Liver (tissue), 9 donors: ENCODE results near the gene ERH. TPM values are rescaled to one million over a fixed set of nuclear protein-coding genes. Genes with fewer than 3 reads are reported as not detected.

Source experiments
- DNase-seq: peaks from one replicate; pipeline ENCODE4 v3.0.0-alpha.2; 2017; ENCODE audit warnings: low spot score
- H3K27ac ChIP-seq, 2 donors: one replicate each; pipeline ENCODE4 v1.7.0; 2013; ENCODE audit warnings: inconsistent platforms in 2 of 2, low read length in 2 of 2, control low read depth in 1 of 2, low read depth in 1 of 2, mild to moderate bottlenecking in 1 of 2
- H3K27me3 ChIP-seq, 4 donors: one replicate each; pipeline versions ENCODE4 v1.6.1 to v1.7.0; 2013; ENCODE audit warnings: low read length in 3 of 4, inconsistent platforms in 1 of 4, mild to moderate bottlenecking in 1 of 4, moderate library complexity in 1 of 4; ENCODE audit not compliant: control insufficient read depth in 4 of 4, insufficient read depth in 4 of 4
- H3K36me3 ChIP-seq, 4 donors: one replicate each; pipeline versions ENCODE4 v1.6.1 to v1.7.0; 2013; ENCODE audit warnings: low read length in 3 of 4, mild to moderate bottlenecking in 3 of 4, low read depth in 1 of 4, moderate library complexity in 1 of 4; ENCODE audit not compliant: control insufficient read depth in 4 of 4, insufficient read depth in 3 of 4
- H3K4me1 ChIP-seq, 4 donors: one replicate each; pipeline versions ENCODE4 v1.6.1 to v1.7.0; 2013; ENCODE audit warnings: low read length in 3 of 4, mild to moderate bottlenecking in 3 of 4, moderate library complexity in 1 of 4; ENCODE audit not compliant: control insufficient read depth in 4 of 4, insufficient read depth in 4 of 4
- H3K4me3 ChIP-seq, 3 donors: one replicate each; pipeline versions ENCODE4 v1.6.1 to v1.7.0; 2013; ENCODE audit warnings: low read length in 3 of 3, control low read depth in 1 of 3, low read depth in 1 of 3, mild to moderate bottlenecking in 1 of 3
- H3K9ac ChIP-seq, 2 donors: one replicate each; pipeline ENCODE4 v1.7.0; 2013; ENCODE audit warnings: low read length in 2 of 2, mild to moderate bottlenecking in 2 of 2, moderate library complexity in 2 of 2, control low read depth in 1 of 2, low read depth in 1 of 2
- H3K9me3 ChIP-seq, 4 donors: one replicate each; pipeline versions ENCODE4 v1.6.1 to v1.7.0; 2013; ENCODE audit warnings: low read length in 3 of 4; ENCODE audit not compliant: control insufficient read depth in 4 of 4
- EGR1 ChIP-seq, 2 donors: IDR thresholded peaks; 2 replicates each; pipeline ENCODE4 v1.6.1; 2016 to 2018; ENCODE audit warnings: antibody characterized with exemption in 2 of 2, low read depth in 2 of 2
- FOXA2 ChIP-seq: IDR thresholded peaks from 2 replicates; pipeline ENCODE4 v1.6.1; 2016; ENCODE audit warnings: antibody characterized with exemption
- GABPA ChIP-seq, 2 donors: IDR thresholded peaks in 1 of 2; conservative IDR thresholded peaks in 1 of 2; 2 replicates each; pipeline ENCODE4 v1.6.1; 2016; ENCODE audit warnings: antibody characterized with exemption in 2 of 2, mild to moderate bottlenecking in 1 of 2, moderate library complexity in 1 of 2
- HNF4A ChIP-seq, 2 donors: conservative IDR thresholded peaks; 2 replicates each; pipeline ENCODE4 v1.6.1; 2016; ENCODE audit warnings: antibody characterized with exemption in 2 of 2, mild to moderate bottlenecking in 2 of 2
- HNF4G ChIP-seq: IDR thresholded peaks from 2 replicates; pipeline ENCODE4 v1.6.1; 2016; ENCODE audit warnings: antibody characterized with exemption
- NR2F2 ChIP-seq: IDR thresholded peaks from 2 replicates; pipeline ENCODE4 v1.6.1; 2016; ENCODE audit warnings: antibody characterized with exemption
- RAD21 ChIP-seq, 2 donors: IDR thresholded peaks; 2 replicates each; pipeline ENCODE4 v1.6.1; 2016; ENCODE audit warnings: antibody characterized with exemption in 2 of 2, mild to moderate bottlenecking in 2 of 2
- SP1 ChIP-seq: IDR thresholded peaks from 2 replicates; pipeline ENCODE4 v1.6.1; 2018; ENCODE audit warnings: antibody characterized with exemption, mild to moderate bottlenecking
- WGBS: extraction: QIAGEN DNeasy Blood & Tissue Kit; methylation state at CpG from one replicate; pipeline ENCODE4 v1.1.7; 2013; 5-methylcytosine and 5-hydroxymethylcytosine counted together
- polyA plus RNA-seq, 2 donors: library from polyadenylated mRNA; stranded (reverse) in 1 of 2; unstranded in 1 of 2; fragments of 200-250 nt in 1 of 2; fragments of >200 nt in 1 of 2; fragmentation: Nextera tagmentation in 1 of 2; extraction: Ambion mirVana in 1 of 2; gene quantifications; one replicate each; pipeline versions ENCODE4 v1.2.1 to v1.2.3, GENCODE V29; 2013 to 2015
- total RNA-seq, 2 donors: library from RNA; depleted of rRNA; stranded (reverse); fragments of >200 nt; gene quantifications; one replicate each; pipeline ENCODE4 v1.2.3, GENCODE V29; 2014
- TF ChIP-seq, protein P1 (sequence below): IDR thresholded peaks from 2 replicates; pipeline ENCODE4 v1.6.1; 2016; ENCODE audit warnings: antibody characterized with exemption, mild to moderate bottlenecking
- TF ChIP-seq, protein P2 (sequence below): IDR thresholded peaks from 2 replicates; pipeline ENCODE4 v1.6.1; 2016; ENCODE audit warnings: antibody characterized with exemption
- TF ChIP-seq, protein P3 (sequence below): IDR thresholded peaks from 2 replicates; pipeline ENCODE4 v1.6.1; 2016; ENCODE audit warnings: antibody characterized with exemption
- TF ChIP-seq, protein P4 (sequence below): IDR thresholded peaks from 2 replicates; pipeline ENCODE4 v1.6.1; 2016; ENCODE audit warnings: antibody characterized with exemption
- donor health status: healthy.
- donor health status: healthy.
- donor health status: healthy.
- donor health status: healthy.
- donor health status: healthy.

Gene ERH
- total and polyA plus RNA-seq, 4 donors: 49.2 to 78.0 (median 63.4) TPM

DNA sequence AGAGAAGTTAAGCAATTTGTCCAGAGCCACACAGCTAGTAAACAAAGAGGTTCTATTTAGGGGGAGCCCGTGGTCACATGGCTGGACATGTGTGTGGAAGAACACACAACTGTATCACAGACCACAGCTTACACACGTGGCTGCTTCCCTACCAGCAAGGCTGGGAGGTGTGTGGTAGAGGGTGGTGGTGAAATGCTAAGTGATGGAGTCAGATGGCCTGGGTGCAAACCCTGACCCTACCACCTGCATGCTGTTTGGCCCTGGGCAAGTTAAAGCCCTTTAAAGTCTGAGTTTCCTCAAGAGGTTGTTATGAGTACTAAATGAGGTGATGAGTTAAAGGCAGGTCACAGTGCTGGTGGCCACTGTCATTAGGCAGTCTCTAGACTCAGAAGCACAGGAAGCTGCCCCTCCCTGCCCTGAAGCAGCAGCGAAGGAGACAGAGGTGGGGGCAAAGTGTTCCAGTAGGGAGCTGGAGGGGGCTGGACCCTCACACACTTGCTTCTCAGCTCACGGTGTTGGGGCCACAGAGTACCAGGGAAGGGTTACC is 64.2 kb downstream of the ERH start:
- 68% methylated on average over 4 of the region's 4 CpGs for WGBS
- Histone ChIP-seq H3K4me1 (no peaks in the 10 kb centered on the region), H3K9me3 (no peaks in the 10 kb centered on the region), H3K9ac (no peak overlapping the region), H3K27ac (no peak overlapping the region), H3K36me3 (no peaks in the 10 kb centered on the region), H3K4me3 (no peak overlapping the region), H3K27me3 (no peaks in the 10 kb centered on the region)
- TF ChIP-seq HNF4G (no peak), RAD21 (IDR thresholded peaks at IDR 0.05) (no peak), SP1 (no peak), FOXA2 (no peak), GABPA (IDR thresholded peaks at IDR 0.05 in 1 of 2, conservative IDR thresholded peaks at IDR 0.05 in 1 of 2) (no peak)
- DNase-seq: no peak

DNA sequence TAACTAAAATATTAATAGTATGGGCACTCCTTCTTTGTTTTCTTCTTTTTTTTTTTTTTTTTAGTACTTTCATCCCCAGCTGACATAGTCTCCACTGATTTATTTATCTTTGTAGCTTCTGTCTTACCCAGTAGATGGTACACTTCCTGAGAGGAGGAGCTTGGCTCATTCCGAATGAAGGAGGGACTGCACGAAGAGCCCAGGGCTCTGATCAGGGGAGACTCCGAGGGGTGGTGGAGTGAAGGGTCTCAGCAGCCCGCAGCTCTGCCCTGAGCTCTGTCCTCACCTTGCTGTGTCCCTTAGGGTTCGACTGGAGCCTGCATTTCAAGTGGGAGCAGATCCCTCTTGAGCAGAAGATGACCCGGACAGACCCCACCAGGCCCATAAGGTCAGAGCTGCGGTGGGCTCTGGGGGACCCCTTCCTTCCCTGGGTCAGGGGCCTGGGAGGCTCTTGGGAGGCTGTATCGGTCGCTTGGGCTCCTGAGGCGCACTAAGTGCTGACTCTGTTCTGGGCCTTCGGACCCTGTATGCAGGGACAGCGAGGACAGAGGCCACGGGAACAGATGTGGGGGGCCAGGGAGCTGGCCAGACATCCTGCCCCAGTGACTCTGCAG is 65.2 kb downstream of the ERH start:
- no peak overlapping the region for H3K27ac ChIP-seq
- H3K36me3 ChIP-seq: no peaks in the 10 kb centered on the region
- TF ChIP-seq FOXA2 (no peak), HNF4G (no peak), HNF4A (conservative IDR thresholded peaks at IDR 0.05) (no peak), NR2F2 (no peak), GABPA (IDR thresholded peaks at IDR 0.05 in 1 of 2, conservative IDR thresholded peaks at IDR 0.05 in 1 of 2) (no peak)
- TF ChIP-seq, protein P1, sequence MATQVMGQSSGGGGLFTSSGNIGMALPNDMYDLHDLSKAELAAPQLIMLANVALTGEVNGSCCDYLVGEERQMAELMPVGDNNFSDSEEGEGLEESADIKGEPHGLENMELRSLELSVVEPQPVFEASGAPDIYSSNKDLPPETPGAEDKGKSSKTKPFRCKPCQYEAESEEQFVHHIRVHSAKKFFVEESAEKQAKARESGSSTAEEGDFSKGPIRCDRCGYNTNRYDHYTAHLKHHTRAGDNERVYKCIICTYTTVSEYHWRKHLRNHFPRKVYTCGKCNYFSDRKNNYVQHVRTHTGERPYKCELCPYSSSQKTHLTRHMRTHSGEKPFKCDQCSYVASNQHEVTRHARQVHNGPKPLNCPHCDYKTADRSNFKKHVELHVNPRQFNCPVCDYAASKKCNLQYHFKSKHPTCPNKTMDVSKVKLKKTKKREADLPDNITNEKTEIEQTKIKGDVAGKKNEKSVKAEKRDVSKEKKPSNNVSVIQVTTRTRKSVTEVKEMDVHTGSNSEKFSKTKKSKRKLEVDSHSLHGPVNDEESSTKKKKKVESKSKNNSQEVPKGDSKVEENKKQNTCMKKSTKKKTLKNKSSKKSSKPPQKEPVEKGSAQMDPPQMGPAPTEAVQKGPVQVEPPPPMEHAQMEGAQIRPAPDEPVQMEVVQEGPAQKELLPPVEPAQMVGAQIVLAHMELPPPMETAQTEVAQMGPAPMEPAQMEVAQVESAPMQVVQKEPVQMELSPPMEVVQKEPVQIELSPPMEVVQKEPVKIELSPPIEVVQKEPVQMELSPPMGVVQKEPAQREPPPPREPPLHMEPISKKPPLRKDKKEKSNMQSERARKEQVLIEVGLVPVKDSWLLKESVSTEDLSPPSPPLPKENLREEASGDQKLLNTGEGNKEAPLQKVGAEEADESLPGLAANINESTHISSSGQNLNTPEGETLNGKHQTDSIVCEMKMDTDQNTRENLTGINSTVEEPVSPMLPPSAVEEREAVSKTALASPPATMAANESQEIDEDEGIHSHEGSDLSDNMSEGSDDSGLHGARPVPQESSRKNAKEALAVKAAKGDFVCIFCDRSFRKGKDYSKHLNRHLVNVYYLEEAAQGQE: no peak
- TF ChIP-seq, protein P2, sequence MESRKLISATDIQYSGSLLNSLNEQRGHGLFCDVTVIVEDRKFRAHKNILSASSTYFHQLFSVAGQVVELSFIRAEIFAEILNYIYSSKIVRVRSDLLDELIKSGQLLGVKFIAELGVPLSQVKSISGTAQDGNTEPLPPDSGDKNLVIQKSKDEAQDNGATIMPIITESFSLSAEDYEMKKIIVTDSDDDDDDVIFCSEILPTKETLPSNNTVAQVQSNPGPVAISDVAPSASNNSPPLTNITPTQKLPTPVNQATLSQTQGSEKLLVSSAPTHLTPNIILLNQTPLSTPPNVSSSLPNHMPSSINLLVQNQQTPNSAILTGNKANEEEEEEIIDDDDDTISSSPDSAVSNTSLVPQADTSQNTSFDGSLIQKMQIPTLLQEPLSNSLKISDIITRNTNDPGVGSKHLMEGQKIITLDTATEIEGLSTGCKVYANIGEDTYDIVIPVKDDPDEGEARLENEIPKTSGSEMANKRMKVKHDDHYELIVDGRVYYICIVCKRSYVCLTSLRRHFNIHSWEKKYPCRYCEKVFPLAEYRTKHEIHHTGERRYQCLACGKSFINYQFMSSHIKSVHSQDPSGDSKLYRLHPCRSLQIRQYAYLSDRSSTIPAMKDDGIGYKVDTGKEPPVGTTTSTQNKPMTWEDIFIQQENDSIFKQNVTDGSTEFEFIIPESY: no peak
- WGBS: 84% methylated on average over 13 of the region's 13 CpGs
- H3K27me3 ChIP-seq: no peaks in the 10 kb centered on the region
- no peaks in the 10 kb centered on the region for H3K4me1 ChIP-seq
- no peak overlapping the region for H3K9ac ChIP-seq
- no peak for DNase-seq
- H3K4me3 ChIP-seq: no peak overlapping the region
- H3K9me3 ChIP-seq: no peaks in the 10 kb centered on the region

DNA sequence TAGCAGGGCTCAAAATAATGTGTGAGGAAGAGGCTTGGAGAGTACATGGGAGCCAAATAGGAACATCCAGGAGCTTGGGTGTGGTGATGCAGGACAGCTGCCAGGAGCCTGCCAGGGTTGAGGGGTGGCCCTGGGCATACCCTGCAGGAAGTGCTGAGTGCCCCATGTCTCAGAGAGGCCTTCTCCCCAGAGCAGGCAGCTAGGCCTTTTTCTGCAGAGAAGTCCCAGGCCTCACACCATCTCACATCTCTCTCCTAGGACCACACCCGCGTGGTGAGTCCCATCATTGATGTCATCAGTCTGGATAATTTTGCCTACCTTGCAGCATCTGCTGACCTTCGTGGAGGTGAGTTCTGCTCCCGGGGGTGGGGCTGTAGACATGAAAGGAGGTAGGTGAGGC is 66.9 kb downstream of the ERH start:
- H3K27me3 ChIP-seq: no peaks in the 10 kb centered on the region
- no peak for DNase-seq
- TF ChIP-seq, protein P1: no peak
- TF ChIP-seq, protein P3, sequence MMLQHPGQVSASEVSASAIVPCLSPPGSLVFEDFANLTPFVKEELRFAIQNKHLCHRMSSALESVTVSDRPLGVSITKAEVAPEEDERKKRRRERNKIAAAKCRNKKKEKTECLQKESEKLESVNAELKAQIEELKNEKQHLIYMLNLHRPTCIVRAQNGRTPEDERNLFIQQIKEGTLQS: no peak
- TF ChIP-seq GABPA (IDR thresholded peaks at IDR 0.05 in 1 of 2, conservative IDR thresholded peaks at IDR 0.05 in 1 of 2): no peak
- TF ChIP-seq, protein P4, sequence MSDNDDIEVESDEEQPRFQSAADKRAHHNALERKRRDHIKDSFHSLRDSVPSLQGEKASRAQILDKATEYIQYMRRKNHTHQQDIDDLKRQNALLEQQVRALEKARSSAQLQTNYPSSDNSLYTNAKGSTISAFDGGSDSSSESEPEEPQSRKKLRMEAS: no peak
- TF ChIP-seq EGR1 (IDR thresholded peaks at IDR 0.05; ENCODE audit: low read depth in 2 of 2): no peak
- no peak overlapping the region for H3K4me3 ChIP-seq
- no peak overlapping the region for H3K9ac ChIP-seq
- H3K9me3 ChIP-seq: no peaks in the 10 kb centered on the region
- no peak overlapping the region for H3K27ac ChIP-seq
- H3K36me3 ChIP-seq: no peaks in the 10 kb centered on the region
- H3K4me1 ChIP-seq: no peaks in the 10 kb centered on the region
- 74% methylated on average over 4 of the region's 4 CpGs for WGBS
